Measurements from ENCODE around the gene KAT2B.

The KAT2B gene

DNA sequence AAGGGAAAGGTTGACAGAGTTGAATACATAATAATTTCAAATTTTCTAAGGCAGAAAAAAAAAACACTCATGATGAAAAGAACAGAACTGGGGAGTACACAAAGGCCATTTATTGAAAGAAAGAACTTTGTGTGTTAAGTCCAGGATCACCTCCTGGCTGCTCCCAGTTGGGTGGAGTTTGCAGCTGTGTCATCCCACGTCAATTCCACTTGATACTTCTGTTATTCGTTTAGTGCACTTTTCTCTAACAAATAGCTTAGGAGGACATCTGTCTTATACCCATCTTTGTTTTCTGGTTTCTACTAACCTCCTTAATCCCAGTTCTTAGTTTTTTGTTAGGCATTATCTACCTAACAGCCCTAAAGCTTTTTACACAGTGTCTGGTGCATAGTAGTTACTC, 101.1 kb downstream of the KAT2B start:
- in situ Hi-C loops (cut with MboI; ENCODE audit: low sequenced_read_pairs): no loop called here

DNA sequence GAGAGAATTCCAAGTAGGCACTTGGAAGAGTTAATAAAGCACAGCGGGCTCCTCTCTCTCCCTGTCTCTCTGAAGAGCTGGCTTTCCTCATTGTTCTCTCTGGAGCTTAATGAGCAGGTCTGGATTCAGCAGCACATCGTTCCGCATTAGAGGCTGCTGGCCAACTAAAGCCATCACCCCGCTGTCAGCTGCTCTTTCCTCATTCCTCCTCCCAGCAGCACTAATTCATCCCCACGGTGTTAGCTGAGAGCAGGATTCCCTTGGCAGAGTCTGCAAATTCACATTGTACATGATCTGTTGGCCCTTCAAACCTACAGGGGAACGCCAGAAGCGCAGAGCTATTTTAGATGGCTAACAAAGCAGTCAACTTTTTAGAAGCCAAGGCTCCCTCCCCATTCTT, 101.6 kb downstream of the KAT2B start:
- in situ Hi-C loops (cut with MboI; ENCODE audit: low sequenced_read_pairs): no loop called here

DNA sequence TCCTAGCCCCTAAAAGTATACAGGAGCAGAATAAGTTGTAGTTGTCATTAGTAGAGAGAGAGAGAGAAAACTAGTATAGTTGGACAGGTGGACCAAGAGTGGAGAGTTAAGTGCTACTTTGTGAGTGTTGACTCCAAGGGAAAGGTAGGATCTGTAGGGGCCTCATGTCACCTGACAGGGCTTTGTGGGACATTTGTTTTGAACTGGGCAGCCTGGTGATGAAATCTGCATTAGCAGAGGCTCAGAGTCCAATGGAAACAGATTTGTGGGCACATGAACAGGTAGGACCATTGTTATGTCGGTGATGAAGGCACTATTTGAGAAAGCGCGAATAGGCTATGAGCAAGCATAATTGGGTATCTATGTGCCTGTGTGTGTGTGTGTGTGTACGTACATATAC, 102.3 kb downstream of the KAT2B start:
- in situ Hi-C loops (cut with MboI; ENCODE audit: low sequenced_read_pairs): no loop called here

DNA sequence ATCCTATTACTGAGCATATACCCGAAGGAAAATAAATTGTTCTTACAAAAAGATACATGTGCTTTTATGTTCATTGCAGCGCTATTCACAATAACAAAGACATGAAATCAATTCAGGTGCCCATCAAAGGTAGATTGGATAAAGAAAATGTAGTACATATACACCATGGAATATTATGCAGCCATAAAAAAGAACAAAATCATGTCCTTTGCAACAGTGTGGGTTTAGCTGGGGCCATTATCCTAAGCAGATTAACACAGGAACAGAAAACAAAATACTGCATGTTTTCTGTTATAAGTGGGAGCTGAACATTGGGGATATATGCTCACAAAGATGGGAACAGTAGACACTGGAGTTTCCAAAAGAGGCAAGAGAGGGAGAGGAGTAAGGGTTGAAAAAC, 103.3 kb downstream of the KAT2B start:
- in situ Hi-C loops (cut with MboI; ENCODE audit: low sequenced_read_pairs): no loop called here

DNA sequence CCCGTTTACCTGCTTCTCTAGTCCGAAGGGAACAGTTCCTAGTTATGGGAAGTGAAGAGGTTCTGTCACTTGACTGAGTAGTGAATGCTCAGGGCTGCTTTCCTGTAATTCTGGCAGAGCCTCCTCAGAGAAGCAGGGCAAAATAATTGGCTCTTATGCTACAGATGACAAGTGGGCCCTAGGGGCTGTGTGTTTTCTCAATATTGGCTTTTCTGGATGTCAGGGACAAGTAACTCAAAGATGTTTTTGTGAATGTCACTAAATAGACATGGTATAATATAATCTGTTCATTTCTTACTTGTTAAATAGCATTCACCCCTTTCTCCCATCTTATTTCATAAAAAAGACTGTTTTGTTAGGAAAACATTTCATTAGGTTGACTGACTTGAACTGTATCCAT, 105.6 kb downstream of the KAT2B start:
- in situ Hi-C loops (cut with MboI; ENCODE audit: low sequenced_read_pairs): no loop called here

DNA sequence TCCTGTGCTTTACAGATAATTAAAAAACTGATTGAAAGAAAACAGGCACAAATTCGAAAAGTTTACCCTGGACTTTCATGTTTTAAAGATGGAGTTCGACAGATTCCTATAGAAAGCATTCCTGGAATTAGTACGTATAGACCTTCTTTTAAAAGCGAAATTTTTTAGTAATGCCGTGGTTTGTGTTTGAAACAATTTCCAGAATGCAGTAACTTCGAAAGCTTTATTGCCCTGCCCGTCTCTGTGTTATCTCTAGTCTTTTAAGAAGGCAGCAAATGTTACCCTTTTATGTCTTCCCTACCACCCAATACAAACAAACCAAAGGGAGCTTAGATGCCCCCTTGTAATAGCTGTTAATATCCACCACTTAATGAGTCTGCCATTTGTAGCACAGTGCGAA, 106.1 kb downstream of the KAT2B start:
- in situ Hi-C loops (cut with MboI; ENCODE audit: low sequenced_read_pairs): no loop called here

DNA sequence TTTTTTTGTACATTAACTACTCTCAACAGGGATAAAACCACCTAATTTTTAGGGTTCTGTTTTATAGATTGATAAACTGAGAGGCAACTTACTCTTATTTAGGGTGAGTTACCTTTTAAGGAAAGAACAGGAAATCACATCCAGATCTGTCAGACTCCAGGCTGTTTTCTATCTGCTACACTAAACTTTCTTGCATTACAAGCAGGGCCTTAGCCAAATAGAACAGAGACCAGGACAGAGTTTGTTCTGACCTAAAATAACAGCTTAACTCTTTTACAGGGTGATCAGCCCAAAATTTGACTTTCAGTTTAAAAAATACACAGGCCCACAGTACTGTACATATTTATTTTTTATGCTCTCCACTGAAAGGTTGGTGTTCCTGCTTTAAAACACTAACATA, 107.1 kb downstream of the KAT2B start:
- in situ Hi-C loops (cut with MboI; ENCODE audit: low sequenced_read_pairs): no loop called here

DNA sequence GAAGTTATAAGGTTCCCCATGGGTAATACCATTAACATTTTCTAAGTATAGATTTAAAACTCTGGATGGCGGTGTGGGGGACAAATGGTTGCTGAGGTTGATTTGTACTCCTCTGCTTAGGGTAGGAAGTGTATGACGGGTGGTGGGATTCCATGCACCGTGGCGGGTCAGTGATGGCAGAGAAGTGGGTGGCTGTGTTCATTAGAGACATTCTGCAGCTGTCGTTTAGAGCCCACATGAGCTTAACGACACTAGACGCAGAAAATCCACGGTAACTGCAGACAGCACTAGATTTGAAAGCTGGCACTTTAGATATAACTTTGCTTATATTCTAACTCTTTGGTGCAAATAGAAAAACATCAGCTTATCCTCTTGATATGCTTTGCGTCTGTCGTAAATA, 108.2 kb downstream of the KAT2B start:
- in situ Hi-C loops (cut with MboI; ENCODE audit: low sequenced_read_pairs): no loop called here

DNA sequence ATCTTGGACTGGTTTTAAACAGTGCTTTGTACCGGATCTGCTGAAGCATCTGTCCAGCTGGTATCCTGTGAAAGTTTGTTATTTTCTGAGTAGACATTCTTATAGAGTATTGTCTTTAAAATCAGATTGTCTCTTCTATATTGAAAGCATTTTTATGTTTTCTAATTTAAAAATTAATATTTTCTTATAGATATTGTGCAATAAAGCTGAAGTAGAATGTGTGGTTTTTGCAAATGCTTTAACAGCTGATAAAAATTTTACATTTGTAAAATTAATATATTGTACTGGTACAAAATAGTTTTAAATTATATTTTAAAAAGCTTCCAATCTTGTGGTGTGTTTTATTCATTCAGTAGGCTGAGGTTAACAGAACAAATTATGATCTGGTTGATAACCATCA, 113.8 kb downstream of the KAT2B start:
- in situ Hi-C loops (cut with MboI; ENCODE audit: low sequenced_read_pairs): no loop called here

DNA sequence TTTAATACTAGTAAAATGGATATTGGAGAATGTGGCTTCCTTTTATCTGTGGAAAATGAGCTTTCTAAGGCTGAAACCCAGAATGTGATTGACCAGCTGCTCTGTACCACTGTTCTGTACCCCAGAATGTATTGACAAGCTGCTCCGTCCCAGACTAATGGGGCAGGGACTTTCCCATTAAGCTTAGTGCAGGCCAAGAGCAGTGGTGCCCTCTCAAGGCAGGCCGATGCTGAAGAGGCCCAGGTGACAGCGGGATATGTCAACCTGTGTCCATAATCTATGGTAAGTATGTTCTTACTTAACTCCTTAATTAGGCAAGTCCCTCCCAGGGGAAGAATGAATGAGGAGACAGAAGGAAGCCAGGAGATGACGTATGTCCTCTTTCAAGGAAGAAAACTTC, 114.7 kb downstream of the KAT2B start:
- in situ Hi-C loops (cut with MboI; ENCODE audit: low sequenced_read_pairs): no loop called here

DNA sequence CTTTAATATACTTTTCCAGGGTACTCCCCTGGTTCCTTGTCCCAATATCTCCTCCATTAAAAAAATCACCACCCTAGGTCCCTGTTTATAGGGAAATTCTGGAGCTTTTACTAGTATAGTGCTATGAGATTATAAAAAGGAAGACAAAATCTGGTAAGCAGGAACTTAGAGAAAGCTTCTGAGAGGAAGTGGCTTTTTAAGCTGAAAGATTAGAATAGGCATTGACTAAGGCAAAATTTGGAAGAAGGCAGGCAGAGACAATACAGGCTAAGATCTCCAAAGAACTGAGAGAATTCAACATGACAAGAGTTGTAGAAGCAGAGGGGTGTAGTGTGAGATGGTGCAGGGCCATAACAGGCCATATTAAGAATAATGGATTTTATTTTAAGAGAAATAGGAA, 120.0 kb downstream of the KAT2B start:
- in situ Hi-C loops (cut with MboI; ENCODE audit: low sequenced_read_pairs): no loop called here

DNA sequence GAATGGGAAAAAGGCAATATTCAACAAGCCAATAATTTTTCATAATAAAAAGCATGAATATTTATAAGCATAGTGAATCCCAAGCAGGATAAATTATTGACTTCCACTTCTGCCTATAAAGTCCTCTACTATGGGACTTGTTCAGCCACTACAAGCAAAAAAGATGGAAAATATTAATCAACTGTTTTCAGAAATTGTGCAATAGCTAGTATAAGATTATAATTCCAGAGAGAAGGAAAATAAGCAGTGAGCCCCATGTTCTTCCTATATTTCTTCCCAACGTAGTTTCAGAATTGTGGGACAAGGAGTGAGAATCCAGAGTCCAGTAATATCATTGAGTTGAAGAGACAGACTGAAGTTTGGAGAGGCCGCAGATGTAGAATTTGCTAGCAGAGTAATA, 121.5 kb downstream of the KAT2B start:
- in situ Hi-C loops (cut with MboI; ENCODE audit: low sequenced_read_pairs): no loop called here

DNA sequence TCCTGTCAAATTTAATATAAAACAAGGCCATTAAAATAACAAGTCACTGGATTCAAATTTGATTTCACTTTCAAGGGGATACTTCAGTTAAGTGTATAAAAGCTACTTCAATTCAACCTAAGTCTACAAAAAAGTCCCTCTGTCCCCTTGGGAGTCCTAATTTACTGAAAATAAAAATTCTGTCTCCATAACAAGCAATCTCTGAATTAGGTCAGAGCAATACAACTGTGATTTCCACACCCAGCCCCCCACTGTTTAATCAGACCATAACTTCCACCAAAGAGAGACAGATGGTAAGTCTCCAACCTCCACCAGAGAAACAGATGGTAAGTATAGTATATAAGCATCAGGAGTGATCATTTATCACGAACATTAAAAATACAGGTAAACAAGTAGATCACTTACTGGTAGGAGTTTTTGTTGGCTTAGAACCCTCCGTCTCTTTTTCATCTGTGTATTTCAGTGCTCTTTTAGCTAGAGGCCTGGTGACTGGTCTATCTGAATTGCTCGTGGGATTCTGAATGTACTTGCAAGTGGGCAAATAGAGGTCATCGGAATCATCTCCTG, 133.7 kb downstream of the KAT2B start:
- in situ Hi-C loops (cut with MboI; ENCODE audit: low sequenced_read_pairs): no loop called here

DNA sequence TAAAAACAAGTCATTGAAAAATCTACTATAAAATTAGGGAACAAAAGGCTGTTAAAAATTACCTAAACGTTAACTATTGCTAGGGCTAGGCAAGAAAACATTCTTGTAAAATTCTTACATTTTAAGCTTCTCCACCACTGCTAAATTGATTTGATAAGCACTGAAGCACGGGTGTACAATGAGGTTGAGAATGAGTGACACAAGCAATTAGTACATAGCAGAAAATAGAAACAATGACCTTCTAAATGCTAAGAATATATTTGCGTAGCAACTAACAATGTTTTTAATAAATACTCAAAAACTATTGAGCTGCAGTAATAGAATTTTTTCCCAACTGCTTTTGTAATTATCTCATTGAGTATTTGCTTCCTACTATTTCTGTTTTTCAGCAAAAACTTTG, 141.0 kb downstream of the KAT2B start:
- in situ Hi-C loops (cut with MboI; ENCODE audit: low sequenced_read_pairs): no loop called here

DNA sequence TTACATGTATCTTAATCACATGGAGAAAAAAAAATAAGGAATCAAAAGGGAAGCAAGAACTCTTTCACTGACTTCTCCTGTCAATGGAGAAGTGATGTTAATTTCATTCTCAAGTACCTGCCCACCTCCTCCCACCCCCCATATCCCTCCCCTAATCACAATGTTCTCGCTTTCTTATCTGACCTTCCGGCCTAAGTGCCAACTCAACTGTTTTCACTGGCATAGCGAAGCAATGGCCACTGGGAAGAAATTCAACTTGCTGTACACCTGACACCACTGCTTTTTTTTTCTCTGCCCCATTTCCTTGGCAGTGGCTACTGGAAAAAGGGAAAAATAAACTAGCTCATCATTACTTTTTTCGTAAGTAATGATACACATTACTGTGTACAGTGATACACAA, 142.0 kb downstream of the KAT2B start:
- in situ Hi-C loops (cut with MboI; ENCODE audit: low sequenced_read_pairs): no loop called here

DNA sequence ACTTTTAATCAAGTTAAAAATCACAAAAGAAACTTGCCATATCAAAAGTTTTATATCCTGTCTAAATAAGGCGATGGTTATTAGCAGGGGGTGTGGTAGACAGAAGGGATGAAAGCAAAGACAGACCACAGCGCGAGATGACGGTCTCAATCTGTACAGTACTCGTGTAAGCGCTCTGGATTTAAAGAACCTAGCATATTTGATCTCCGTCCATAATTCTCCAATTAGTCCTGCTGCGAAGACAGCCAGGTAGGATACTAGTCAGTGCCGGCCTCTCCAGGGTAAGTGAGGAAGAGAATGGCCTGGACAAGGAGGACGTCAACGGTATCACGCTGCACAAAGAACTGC, 145.1 kb downstream of the KAT2B start:
- in situ Hi-C loops (cut with MboI; ENCODE audit: low sequenced_read_pairs): no loop called here

DNA sequence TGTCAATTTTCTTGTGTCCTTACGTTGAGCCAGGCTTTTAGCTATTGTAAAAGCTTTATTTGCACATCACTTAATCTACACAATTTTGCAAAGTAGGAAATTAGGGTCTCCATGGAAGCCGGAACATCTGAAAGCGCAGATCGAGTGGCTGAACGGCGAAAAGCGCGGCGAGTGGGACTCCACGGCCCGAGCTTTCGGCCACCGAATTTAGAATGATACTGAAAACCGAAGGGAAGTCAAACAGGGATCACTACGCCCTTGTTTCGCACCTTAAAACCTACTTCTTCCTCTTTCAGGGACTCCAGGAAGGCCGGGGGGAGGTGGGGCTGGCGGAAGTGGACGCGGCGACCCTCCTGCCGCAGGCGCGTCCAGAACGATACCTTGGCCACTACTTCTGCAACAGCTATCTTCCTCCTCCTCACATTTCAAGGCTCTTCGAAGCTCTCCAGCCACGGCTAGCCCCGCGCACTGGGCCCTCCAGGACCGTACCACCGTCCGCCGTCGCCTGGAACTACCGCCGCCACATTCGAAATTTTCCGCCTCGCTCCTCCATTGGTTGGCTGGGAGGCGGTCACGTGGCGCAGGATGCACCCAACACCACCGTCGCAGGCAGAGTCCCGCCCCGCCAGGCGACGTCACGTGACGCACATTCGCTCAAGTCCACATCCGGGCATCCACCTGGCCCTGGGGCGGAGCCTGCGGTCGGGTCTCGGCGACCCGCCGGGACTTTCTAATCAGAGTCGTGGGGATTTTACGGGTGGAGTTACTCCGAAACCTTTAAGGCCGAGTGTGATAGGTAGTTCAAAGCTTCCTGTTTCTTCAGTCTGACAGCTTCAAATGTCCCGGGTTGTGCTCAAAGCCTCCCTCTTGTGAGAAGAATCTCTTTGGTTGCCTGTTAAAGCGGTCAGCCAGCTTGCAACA, 145.7 kb downstream of the KAT2B start, which contains the start of gene SGO1:
Gene SGO1 (minus strand): TSS at position 528 of the 921 bp plus-strand sequence. CDS start 2,179 bp downstream, outside the sequence.
- in situ Hi-C loops (cut with MboI; ENCODE audit: low sequenced_read_pairs): no loop called here

DNA sequence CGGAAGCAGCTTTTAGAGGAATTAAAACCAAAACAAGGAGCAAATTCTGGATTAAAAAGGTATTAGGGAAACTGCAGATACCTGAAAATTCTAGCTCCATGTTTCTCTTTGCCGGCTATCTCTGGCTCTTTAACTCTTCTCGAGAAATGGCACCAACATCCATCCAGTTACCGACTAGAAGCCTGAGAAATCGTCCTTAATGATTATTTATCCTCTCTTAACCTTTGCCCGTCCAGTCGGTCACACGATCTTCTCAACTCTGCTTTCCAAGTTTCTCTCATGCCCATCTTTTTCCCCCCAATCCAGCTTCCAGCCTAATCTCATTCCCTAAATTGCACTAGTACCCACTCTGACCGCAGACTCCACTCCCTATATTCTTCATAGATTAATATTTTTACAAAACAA, 146.4 kb downstream of the KAT2B start:
- in situ Hi-C loops (cut with MboI; ENCODE audit: low sequenced_read_pairs): no loop called here

DNA sequence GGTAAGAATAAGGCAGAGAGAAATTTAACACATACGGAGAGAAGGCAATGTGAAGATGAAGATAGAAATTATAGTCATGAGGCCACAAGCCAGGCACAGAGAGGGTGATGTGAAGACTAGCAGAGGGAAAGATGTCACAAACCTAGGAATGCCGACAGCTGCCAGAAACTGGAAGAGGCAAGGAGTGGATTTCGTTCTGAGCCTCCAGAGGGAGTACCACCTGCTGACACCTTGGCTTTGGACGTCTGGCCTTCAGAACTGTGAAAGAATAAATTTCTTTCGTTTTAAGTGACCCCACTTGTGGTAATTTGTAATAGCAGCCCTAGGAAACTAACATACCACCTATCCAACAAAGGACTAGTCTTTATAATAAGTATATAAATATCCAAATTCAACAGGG, 150.7 kb downstream of the KAT2B start:
- in situ Hi-C loops (cut with MboI; ENCODE audit: low sequenced_read_pairs): no loop called here

DNA sequence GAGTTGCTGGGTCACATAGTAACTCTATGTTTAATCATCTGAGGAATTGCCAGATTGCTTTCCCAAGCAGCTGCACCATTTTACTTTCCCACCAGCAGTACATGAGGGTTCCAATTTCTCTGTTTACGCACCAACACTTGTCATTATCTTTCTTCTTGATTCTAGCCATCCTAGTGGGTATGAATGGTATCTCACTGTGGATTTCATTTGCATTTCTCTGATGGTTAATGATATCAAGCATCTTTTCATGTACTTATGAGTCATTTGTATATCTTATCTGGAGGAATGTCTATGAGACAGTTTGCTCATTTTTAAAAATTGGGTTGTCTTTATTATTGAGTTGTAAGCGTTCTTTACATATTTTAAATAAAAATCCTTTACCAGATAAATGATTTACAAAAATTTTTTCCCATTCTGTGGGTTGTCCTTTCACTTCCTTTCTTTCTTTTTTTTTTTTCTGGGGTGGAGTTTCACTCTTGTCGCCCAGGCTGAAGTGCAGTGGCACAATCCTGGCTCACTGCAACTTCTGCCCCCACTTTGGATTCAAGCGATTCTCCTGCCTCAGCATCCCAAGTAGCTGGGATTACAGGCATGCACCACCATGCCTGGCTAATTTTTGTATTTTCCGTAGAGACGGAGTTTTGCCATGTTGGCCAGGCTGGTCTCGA, 154.7 kb downstream of the KAT2B start:
- in situ Hi-C loops (cut with MboI; ENCODE audit: low sequenced_read_pairs): no loop called here

DNA sequence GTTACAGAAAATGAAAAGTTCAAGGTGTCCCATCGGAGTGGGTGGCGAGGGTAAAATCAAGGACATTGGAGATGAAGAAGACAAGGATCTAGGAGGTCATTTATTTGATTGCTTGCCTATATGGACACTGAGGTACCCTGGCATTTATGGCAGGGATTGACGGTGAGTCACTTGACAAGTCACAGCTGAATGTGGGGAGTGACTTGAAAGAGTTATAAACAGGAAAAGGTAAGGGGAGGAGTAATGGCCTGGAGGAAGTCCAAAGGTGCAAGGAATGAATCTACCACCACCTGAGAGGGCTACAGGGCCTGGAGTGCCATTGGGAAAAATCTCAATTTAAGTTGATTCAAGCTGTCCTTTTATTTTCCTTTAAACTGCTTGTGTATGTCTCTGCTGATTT, 157.5 kb downstream of the KAT2B start:
- in situ Hi-C loops (cut with MboI; ENCODE audit: low sequenced_read_pairs): no loop called here

DNA sequence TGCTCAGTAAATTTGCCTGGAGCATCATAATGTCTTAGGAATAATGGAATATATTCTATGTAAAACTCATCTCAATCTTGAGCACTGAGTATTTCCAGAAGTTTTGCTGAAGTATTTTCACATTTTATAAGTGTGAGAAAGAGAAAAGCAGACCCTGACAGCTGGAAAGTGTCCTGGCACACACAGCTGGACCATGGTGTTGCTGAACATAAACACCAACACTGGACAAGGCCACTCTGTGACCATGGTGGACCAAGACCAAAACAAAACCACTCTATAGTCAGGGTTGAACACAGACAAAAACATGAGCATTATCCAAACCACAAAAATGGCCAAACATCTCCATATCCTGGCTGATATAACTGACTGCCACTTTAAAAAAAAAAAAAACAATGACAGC, 160.9 kb downstream of the KAT2B start:
- in situ Hi-C loops (cut with MboI; ENCODE audit: low sequenced_read_pairs): no loop called here
